ENCODE results near the gene GNB1L.
"Not testable (repeated sequence)": the region's sequence is repeated elsewhere in the genome, so short reads cannot be mapped to it uniquely, and the experiment has no call there.

GNB1L gene

DNA sequence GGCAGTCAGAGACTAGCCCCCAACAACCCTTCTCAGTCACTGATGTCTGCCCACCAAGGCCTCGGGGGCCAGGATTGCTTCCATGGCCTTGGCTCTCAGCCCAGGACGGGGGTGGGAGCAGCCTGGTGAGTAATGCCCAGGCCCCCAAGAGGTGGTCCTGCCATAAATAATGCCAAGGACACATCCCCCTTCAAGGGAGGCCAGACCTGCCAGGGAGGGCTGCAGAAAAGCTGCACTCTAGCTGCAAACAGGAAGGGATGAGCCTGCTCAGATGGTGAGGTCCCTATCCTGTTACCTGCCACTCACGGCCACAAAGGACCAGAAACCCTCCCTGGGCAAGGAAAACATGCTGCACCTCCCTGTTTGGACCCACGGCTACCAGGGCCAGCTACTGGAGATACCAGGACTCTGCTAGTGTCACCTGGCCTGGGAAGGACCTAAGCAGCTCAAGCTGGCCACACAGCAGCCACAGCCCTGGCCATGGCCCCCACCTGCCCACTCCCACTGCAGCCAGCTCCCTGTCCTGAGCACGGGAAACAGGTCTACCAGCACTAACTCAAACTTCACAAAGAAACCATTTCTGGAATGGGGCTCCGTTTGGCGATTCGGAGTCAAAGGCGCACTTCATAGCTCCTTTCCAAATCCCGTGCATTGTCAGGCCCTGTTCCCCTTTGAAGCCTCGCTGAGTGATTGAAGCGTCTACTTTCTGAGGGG lies 12.1 kb downstream of the GNB1L start:
- DNase-seq, result no peak

DNA sequence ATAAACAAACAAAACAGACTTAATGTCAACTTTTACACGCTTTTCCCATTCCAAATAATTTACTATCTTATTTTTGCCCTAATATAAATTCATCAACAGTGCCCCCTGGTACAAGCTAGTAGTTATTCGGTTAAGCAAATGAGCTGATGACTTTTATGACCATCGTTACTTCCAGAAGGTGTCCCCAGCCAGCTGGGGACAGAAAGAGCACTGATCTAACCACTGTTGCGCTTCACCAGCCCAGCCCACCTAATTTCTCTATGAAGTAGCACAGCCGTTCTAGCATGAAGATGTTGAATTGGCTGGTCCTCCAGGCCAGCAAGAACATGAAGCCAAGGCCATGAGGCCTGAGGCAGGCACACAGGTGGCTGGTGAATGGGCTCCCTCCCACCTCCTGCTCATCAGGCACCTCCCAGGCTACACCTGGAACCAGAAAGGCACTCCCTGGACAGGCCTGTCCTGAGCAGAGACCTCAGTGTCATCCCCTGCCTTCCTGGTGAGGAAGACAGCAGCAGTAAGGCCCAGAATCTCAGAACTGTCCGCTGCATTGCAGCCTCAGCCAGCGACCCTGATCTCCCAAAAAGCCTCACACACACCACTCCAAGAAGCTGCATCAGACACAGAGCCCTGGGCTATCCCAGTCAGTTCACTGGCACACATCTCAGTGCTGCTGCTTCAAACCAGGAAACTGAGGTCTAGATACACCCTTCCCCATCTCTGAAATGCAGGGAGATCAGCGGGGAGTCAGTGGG lies 12.9 kb downstream of the GNB1L start:
- DNase-seq, result no peak

DNA sequence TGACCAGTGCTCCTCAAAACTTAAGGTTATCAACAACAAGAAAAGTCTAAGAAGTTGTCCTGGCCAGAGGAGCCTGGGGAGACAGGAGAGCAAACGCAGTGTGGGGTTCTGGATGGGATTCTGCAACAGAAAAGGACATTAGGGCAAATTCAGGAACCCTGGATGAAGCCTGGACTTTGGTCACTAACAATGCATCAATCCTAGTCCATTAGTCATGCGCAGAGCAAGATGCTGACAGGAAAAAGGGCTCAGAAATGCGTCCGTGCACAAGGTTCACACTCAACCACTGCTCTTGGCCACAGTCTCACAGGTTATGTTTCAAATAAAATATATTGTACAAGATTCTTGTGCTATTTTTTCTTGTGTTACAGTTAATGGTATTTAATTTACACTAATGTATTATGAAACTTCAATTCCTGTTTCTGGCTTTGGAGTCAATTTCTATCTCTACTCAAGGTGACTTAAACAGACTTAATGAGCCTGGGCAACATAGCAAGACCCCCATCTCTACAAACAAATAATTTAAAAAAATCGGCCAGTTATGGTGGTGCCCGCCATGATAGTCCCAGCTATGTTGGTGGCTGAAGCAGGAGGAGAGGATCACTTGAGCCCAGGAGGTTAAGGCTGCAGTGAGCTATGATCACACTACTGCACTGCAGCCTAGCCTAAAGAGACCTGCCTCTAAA lies 13.6 kb downstream of the GNB1L start:
- no peak for DNase-seq

DNA sequence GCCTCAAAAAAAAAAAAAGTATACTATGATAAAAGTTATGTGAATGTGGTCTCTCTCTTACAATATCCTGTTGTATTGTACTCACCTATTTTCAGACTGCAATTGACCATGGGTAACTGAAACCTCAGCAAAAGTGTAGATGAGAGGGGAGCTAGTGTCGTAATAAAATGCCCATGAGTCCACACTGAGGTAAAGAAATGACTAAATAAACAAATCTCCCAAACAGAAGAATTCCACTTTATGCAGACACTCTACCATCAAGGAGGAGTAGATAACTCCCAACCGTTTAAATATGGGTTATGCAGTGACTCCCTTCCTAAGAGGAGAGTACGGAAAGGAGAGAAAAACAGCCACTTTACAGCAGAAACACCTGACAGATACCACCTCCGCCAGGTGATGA lies 14.6 kb downstream of the GNB1L start:
- DNase-seq, result no peak

DNA sequence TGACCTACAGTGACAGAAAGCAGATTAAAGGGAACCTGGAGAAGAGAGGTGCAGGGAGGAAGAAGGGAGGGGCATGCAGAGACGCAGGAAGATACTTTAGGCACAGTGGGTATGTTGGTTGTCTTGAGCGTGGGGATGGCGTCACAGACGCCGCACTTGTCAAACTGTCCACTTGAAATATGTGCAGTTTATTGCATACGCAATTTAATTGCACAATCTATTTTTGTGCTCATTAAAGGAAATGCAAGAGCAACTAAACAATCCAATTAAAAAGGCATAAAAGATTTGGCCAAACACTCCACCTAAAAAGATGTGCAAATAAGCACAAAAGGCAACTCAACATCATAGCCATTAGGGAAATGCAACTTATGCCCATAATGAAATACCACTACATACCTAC lies 16.8 kb downstream of the GNB1L start:
- no peak for DNase-seq

DNA sequence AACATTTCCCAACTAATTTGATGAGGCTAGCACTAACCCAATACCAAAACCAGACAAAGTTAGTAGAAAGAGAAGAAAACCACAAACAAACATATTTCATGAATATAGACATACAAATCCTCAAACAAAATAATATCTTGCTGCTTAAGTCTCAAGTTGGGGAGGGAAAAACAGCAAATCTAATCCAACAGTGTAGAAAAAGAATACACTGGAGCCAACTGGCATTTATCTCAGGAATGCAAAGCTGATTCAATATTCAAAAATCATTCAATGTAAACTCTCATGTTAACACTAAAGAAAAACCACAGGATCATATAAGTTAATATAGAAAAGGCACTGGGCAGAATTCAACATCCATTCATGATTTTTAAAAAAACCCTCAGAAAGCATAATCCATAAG lies 18.2 kb downstream of the GNB1L start:
- DNase-seq, result no peak

DNA sequence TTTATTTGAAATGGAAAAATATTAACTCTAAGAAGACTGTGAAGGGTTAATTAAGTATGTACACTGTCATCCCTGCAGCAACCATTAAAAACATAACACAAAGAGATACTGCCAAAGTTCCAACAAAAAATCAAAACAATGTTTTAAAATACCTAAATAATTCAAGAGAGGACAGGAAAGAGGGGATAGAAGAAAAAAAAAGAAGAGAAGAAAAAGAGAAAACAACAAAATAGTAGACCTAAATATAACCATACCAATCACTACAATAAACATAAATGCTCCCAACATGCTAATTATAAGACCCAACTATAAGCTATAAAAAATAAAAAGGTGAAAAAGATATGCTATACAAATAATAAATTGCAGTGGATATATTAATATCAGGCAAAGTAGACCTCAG lies 20.1 kb downstream of the GNB1L start:
- DNase-seq, result no peak

DNA sequence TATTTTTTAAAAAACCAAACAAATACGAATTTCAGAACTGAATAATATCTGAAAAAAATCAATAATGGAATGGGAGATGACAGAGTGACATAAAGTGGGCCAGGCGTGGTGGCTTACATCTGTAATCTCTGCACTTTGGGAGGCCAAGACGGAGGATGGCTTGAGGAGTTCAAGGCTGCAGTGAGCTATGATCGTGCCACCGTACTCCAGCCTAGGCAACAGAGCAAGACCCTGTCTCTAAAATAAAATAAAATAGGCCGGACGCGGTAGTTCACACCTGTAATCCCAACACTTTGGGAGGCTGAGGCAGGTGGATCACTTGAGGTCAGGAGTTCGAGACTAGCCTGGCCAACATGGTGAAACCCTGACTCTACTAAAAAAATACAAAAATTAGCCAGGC lies 21.3 kb downstream of the GNB1L start:
- not testable (repeated sequence) for DNase-seq

DNA sequence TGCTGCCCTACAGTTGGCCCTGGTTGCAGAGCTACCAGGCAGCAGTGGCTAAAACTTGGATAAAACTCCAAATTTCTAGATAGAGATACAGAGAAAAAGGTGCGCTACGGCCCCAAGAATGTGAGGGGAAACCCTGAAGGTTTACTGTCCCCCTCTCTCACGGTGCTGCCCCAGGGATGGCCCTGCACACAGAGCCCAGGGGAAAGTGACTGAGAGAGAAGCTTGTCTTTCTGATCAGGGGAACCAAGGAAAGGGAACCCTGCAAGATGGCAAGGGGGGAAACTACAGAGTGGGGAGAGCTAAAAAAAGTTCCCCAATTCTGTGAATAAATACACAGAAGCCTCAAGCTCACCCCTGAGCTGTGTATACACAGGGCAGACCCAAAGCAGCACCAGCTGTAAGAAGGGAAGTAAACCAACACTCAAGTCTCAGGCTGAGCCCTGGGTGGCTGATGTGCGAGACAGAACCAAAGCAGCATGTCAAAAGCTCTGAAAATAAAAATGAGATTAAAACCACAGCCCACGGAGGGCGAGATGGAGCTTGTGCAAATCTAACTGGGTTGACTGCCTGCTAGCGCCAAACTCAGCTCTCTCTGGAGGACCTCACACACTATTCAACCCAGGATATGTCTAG lies 22.1 kb downstream of the GNB1L start:
- no peak for DNase-seq

DNA sequence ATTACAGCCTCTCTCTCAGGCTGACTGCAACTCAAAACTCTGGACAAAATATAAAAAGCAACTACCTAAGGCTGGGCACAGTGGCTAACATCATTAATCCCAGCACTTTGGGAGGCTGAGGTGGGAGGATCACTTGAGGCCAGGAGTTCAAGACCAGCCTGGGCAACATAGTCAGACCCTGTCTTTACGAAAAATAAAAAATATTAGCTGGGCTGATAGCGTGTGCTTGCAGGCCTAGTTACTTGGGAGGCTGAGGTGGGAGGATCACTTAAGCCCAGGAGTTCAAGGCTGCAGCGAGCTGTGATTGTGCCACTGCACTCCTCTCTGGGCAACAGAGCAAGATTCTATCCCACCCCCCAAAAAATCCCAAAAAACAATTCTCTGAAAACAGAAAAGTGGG lies 22.7 kb downstream of the GNB1L start:
- DNase-seq, result not testable (repeated sequence)

DNA sequence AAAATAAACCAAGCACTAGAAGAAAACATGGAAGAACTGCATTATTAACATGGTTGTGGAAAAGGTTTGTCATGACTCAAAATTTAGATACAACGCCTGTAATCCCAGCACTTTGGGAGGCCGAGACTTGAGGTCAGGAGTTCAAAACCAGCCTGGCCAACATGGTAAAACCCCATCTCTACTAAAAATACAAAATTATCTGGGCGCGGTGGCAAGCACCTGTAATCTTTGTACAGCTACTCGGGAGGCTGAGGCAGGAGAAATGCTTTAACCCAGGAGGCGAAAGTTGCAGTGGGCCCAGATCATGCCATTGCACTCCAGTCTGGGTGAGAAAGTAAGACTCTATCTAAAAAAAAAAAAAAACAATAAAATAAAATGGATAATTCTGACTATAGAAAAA lies 23.7 kb downstream of the GNB1L start:
- DNase-seq, result no peak

DNA sequence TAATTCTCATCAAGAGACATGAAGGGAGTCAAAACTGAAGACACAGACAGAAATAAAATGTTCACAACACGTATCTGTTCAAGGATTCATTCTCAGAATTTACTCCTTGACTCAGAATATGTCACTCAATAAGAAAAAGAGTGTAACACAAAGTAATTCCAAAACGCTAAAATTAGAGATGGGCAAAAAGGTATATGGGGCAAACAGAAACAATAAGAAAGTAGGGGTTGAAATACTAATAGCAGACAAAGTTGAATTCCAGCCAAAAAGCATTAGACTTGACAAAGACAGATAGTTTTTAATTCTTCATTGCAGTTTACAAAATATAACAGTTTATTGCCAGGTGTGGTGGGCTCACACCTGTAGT lies 26.7 kb downstream of the GNB1L start:
- DNase-seq, result no peak

DNA sequence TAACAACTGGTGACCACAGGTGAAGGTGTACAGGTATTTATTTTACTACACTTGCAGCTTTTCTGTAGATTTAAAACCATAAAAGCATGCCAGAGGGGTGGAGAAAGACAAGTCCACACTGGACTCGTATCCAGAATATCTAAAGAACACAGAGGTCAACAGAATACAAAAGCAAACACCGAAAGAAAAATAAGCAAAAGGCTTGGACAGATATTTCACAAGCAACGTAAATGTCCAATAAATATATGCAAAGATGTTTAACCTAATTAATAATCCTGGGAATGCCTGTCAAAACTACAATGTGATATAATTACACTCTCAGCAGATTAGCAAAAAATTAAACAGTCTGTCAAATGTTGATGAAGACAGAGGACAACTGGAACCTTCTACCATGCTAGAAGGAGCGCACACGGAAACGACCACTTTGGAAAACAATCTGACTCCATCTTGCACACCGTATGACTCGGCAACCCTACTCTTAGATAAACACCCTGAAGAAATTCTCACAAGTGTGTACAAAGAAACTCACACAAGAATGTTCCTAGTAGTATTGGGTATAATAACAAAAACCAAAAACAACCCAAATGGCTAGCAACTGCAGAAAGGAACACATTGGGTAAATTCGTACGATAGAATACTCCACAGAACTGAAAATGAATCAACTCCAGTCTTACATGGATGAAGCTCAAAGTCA lies 27.2 kb downstream of the GNB1L start:
- DNase-seq, result no peak

DNA sequence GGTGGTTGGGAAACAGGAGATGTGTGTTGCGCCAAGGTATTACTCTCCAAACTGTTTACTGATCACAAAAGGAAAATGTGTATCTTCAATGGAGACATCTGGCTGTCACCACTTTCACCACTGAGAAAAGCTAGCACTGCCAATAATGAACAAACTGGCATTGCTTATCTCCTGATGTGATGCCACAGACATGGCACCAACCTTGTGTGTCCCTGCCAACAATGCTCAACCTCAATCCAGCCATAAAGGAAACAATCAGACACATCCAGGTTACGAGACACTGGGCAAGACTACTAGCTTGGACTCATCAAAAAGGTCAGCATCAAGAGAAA lies 28.1 kb downstream of the GNB1L start:
- no peak for DNase-seq

DNA sequence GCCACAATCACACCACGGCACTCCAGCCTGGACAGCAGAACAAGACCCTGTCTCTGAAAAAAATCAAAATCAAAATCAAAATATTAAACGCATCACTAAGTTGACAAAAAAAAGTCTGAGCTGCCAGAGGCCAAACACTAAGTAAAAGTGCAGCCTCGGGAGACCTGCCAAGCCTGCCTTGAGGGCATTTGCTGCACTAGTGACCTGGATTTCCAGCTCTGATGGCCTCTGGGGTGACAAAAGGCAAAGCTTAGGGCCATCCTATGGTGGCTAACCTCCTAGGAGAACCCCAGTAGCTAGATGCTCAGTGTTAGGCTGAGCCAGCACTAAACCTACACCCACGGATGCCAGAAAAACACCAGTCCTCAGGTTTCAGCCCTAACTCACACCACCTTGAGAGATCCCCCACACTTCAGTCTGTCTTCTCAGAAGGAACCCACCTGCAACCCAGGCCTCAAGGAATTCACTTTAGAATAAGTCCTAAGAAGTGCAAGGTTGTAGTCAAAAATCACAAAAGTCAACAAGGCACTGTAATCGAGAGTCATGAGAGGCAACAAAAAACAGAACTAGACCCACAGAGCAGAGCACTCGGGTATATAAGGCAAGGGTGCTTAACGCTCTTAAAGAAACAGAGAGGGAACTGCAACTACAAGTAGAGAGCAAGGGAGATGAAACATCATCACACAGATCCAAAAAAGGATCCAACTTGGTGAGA lies 28.6 kb downstream of the GNB1L start:
- DNase-seq, result no peak

DNA sequence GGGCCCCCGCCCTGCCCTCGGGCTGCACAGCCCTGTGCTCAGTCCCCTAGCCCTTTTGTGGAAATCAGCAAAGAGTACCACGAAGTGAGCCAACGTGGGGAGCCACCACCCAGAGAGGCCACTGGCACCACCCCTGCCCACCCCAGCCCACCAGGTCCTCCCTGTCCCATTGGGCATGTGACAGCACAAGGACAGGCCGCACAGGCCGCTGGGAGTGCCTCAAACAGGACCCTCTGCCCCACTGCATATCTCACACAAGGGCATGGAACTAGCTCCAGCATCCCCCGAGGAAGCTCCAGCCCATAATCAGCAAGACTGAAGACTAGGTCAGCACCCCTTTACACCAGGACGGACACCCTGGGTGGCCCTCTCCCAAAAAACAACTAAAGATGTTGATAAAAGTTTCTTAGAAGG lies 29.7 kb downstream of the GNB1L start:
- no peak for DNase-seq

DNA sequence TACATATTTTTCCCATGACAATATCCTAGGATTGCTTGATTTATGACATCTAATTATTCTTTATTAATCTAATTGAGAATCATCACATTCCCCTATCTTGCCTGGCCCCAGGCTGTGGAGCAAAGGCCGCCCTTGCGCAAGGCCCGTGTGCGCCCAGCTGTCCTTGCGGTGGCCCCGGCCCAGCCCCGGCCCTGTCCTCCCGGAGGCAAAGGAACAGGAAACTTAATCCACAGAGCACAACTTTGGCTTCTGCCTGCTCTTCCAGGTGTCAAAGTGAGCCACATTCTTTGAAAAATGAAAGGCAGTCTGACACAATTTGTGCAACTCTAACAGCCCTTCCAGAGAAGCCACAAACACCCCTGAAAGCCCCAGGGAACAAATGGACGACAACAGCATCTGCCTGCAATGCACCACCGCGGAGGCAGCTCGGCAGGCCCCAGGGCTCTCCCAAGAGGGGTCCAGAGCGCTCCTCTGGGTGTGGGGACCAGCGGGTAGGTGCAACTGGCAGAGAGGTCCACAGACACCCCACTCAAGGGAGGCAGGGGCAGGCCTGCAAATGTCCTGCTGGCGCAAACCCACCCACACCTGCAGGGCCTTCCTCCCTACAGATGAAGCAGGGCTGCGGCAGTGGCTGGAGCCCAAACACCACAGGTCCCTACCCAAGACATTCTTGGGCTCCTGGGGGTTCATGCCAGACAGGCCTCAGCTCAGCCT lies 30.3 kb downstream of the GNB1L start:
- no peak for DNase-seq

DNA sequence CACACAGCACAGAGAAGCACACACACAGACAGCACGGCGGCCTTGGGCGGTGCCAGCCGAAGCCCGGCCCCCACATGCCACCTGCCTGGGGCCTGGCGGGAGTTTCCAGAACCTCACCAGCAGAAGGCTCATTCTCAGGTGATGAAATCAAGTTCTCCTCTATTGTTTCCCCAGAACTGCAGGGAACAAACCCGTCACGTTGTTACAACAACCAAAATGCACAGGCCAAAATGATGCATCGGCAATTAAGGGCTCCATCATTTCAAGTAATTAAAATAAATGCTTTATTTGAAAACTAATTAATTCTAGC lies 30.8 kb downstream of the GNB1L start:
- no peak for DNase-seq

DNA sequence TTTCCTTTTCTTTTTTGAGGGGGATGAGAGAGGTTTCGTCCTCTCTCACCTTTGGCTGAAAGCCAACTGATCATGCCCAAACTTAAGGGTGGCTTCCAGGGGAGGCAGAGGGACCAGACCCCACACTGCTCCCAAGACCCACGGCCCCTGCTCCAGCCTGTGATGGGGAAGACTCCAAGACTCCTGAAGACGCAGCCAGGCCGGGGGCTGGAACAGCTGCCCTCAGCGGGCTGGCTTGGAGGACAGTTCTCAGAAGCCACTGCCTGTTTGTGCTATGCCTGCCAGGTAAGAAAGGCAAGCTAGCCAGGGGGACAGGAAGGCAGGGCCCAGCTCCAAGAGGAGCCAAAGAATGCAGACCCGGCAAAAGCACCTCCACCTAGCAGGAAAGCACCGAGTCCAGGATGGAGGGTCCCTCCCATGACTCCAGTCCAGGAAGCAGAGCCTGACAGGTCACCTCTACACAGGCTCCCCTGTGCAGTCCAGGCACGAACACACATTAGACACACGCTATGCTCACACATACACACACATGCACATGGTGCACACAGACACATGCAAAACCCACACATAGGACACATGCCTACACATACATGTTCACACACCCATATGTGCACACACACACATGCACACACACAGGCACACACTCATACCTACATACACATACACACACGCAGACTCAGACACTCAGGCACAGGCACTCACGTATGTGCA lies 31.3 kb downstream of the GNB1L start:
- DNase-seq, result no peak

DNA sequence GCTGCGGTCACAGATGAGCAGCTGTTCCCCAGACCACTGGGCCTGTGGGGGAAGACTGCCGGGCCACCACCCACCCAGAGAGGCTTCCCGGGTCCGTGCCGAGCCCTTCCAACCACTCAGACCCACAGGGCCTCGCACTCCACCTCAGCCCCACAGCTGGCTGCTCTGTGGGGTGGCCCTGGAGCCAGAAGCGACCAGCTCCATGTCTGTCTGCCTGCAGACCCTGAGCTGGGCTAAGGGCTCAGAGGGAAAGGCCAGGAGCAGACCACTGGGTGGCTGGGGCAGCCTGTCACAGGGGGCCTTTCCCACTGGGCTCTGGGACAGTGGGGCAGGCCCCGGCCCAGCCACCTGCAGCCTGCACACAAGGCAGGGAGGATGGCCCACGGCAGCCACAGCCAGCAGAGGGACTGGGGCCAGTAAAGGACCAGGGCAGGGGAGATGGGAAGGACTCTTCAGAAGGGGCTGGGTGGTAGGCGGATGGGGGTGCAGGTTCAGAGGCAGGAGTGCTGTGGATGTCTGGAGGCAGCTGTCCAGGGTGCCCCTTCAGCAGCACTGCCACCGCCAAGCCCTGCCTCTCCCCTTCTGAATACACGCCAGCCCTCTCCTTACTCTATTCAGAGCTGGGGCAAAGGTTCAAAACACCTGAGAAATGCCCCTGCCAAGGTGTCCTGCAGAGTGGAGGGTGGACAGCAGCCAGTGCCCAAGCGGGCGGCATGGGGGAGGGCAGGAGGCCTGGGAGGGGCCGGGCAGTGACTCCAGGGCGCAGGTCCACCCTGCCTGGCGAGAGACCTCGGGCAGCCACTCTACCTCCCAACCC lies 32.2 kb downstream of the GNB1L start:
- no peak for DNase-seq

All from stimulated activated CD4-positive, alpha-beta T cell treated with anti-CD3 and anti-CD28 coated beads, Interleukin-4, amount 100 ng/mL, for 24 hours (primary cell).